ENCODE measurements around the gene NTNG2.

GRCh38 chr9:132267660-132268059 lies 105.8 kb downstream of the NTNG2 start:
- TF ChIP-seq POLR2AphosphoS5 (IDR thresholded peaks at IDR 0.05) (no peak), CTCF (IDR thresholded peaks at IDR 0.05) (no peak), POLR2A (IDR thresholded peaks at IDR 0.05) (no peak)

Measured in stomach (tissue), 4 donors.